HG03139 (cell line): ENCODE results near the gene GSTT2B.
"Not testable (repeated sequence)": the region's sequence is repeated elsewhere in the genome, so short reads cannot be mapped to it uniquely, and the experiment has no call there.

Source experiments
- ATAC-seq: cut with Tn5 transposase; IDR thresholded peaks from one replicate; pipeline ENCODE4 v1.9.1; 2021; ENCODE audit not compliant: unreplicated experiment

GSTT2B gene, protein sequence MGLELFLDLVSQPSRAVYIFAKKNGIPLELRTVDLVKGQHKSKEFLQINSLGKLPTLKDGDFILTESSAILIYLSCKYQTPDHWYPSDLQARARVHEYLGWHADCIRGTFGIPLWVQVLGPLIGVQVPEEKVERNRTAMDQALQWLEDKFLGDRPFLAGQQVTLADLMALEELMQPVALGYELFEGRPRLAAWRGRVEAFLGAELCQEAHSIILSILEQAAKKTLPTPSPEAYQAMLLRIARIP

DNA sequence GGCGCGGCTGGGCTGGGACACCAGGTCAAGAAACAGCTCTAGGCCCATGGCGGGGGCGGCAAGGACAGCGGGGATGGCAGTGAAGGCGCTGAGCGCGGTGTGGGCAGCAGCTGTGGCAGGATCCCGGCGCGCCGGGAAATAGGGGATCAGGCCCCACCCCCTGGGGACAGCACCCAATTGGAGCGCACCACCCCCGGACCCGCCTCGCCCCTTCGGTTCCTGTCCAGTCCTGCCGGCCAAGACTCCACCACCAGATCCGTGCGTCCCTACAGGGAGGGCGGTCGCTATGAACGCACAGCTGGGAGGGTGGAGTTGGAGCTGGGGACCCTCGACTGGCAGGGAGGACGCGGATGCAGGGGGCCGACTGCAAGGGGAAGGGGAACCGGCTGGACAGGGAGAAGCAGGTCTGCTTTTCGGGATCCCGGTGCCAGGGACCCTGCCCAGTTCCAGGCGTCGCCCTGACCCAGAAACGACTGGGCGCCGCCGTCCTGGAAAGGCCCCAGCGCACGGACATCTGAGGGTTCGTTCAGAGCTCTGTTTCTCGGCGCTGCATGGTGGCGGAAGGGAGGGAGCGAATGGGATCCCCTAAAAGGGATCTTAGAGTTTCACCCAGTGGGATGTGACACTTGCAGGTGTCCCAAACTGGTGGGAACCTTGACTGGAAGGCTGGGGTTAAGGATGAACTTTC is at the start of gene GSTT2B:
Gene GSTT2B (minus strand): TSS at position 112 of the 688 bp plus-strand sequence. CDS start 64 bp downstream, at position 48.
- ATAC-seq, result not testable (repeated sequence)

DNA sequence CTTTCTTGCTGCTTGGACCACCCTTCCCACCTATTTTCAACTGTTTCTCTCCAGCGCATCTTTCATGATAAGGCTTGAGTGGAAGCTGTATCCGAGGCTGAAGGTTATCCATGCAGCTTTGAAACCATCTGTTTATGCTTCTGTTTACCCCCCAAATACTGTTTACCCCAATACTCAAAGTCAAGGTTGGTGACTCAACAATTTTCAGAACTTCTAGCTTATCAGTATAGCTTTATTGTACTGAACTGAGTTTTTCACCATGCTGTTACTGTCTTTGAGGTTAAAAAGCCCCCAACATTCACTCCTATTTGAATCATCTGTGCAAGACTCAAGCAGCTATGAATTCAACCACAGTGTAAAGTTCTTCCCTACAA is 49.0 kb upstream of the GSTT2B start:
- no peak for ATAC-seq

DNA sequence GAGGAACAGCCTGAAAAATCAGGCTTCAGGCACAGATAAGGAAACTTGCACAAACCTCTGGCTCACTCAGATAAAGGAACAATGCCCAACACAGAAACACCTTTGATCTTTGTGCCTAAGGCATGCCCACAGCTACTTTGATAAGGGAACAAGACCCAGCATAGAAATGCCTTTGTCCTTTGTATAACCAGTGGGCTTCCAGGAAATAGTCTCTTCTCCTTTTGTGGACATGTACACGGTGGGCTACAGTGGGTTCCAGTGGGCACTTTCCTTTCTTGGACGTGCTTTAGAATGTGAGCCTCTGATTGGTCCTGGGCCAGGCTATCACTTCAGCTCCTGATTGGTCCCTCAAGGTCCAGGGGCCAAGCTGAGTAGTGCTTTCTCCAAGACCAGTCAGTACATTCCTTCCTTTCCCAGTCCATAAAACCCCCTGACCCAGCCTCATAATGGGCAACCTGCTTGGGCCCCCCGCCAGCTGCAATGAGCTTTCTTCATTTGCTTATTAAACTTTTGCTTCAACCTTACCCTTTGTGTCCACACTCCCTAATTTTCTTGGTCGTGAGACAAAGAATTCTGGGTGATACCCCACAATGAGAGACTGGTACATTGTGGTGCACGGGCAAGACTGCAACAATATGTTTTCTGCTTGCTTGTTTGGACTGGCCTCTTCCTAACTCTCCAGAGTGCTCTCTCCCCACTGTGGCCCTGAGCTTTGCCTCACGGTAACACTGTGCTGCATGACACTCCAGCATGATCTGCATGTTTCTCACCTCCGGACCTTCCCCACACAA is 48.4 kb upstream of the GSTT2B start:
- ATAC-seq, result no peak

DNA sequence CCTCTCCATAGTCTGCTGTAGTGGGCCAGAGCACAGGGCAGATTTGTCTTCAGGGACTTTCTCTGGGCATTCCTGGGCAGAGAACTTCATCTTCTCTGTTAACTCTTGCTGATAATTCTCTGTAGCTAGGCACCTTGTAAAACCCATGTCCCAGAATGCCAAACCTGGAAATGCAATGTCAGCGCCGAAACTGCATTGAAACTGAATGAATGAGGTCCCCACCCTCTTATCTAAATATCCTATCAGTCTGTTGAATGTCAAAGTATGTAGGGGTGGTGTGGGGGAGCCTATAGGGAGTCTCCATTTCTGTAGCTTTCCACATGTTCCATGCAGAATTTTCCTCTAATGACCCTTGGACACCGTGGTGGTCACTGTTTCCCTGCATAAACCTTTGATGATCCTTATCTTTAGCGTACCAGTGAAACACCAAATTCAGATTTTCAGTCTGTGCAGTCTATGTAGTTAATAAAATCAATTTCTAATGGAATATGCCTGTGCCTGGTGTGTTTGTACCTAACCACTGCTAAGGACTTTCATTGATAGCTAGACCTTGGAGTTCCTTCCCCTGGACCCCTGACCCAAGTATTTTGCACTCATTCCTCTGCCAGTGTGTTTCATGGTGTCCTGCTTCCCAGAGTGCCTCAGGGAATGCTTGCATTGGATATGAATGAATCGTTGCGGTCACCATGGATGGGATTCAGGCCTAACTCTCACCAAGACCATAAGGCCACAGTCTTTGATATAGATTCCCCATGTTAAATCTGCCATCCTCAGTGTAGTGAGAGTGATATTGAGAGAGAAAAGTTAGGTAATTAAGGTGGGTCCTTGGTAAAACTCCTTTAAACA is 47.6 kb upstream of the GSTT2B start:
- ATAC-seq, result no peak

DNA sequence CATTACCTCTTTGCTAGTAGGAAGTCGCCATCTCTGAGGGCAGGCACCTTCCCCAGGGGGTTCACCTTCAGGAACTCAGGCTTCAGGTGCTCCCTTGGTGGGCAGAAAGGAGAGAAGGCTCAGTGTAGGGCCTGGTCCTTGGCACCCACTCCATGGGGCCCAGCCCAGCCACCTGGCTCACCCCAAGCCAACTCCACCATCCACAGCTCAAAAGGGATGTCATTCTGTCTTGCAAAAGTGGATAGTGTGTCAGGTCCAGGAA is 47.0 kb upstream of the GSTT2B start:
- ATAC-seq, result no peak

DNA sequence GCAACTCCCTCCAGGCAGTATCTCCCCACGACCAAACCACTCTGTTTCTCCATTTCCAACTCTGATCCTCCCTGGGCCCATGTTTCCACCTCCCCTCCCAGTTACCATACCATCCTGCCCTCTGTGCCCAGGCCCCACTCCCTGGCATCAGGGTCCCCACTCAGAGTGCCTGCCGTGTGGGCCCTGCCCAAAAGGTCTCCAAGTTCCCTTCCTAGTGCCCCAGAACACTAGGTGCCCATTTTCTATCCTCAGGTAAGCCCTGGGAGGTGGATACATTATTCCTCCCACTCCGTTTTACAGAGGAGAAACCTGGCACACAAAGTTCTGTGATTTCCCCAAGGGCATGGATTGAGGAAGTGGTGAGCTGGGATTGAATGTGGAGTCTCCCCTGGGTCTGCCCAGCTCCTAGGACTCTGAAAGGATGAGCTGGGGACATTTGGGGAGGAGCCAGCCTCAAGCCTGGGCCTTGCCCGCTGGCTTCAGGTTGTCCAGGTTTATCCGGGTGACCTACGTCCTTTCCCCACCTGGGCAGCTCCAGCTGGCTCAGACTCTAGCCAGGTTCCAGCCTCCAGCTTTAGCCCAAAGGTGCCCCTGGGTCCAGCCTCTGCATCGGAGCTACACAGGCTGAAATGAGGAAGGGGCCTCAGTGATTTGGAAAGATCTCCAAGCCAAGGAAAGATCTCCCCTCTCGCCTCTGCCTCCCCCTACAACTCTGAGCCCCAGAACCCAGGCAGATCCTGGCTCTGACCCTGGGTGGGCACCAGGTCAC is 46.4 kb upstream of the GSTT2B start:
- no peak for ATAC-seq

DNA sequence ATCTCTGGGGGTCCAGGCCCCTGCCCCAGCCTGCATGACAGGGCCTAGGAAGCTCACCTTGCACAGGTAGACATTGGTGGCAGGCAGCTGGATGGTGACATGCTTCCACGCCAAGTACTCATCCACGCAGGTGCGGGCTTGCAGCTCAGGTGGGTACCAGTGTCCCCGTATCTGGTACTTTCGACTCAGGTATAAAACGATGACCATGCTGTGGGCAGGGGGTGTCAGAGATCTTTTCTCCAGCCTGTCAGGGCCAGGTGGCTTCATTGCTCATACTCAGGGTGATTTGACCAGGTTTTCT is 45.9 kb upstream of the GSTT2B start:
- ATAC-seq, result no peak

DNA sequence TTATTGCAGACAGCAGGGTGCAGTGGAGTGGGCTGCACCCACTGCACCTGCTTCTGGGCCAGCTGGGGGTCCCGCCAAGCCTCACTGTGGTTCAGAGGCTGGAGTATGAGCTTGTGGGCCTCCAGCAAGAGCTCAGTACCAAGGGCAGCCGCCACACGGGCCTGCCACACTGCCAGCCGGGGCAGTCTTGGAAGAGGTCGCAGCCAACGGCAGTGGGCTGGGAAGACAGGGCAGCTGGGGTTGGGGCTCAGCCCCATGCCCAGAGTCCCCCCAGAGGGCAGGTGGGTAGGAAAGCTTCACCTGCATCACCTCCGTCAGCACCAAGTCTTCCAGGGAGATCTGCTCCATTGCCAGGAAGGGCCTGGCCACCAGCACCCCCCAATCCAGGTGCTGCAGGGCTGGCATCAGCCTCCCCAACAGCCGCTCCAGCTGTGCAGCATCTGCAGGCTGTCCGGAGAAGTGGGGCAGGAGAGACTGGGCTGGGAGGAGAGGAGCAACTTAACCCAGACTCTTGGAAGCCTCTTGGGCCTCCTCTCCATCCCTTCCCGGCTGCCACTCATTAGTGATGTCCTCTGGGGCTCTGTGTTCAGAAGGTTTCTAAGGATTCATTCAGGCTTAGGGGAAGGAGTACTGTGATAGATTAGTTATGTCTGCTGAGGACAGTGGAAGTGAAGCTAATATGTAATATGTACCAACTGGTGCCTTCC is 45.4 kb upstream of the GSTT2B start:
- ATAC-seq, result no peak

DNA sequence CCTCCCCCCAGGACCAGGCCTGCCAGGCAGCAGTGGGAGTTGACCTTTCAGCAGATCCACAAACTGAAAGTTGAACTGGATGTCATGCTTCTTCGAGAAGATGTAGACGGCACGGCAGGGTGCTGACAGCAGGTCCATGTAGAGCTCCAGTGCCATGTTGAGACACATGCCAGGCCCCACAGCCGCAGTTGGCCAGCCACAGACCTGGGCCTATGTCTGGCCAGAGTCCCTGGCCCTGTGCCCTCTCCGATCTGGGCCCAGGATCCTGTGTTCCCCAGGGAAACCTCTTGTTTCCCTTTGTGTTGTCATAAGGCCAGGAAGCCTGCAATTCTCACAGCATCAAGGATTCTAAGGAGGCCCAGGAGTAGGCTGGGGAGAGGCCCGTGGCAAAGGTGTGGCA is 44.2 kb upstream of the GSTT2B start, which contains the start of gene GSTT4:
Gene GSTT4 (minus strand): TSS at position 253 of the 400 bp plus-strand sequence. CDS start 97 bp downstream, at position 156.
- ATAC-seq, result no peak

DNA sequence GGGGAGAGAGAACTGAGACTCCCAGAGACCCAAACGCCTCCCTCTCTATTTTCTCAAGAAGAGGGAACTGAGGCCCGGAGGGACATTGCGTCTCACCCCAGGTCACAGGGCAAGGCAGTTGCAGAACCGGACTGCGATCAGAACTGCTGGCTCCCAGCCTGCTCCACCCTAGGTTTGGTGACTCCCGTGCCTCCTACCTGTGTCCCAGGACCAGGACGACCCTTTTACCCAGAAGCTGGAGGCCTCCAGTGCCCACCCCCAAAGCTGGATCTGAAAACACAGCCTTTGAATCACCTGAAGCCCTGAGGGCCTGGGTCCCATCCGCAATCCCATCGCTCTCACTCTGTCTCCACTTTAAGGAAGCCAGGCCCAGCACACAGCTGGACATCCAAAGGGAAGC is 42.9 kb upstream of the GSTT2B start:
- ATAC-seq, result no peak

DNA sequence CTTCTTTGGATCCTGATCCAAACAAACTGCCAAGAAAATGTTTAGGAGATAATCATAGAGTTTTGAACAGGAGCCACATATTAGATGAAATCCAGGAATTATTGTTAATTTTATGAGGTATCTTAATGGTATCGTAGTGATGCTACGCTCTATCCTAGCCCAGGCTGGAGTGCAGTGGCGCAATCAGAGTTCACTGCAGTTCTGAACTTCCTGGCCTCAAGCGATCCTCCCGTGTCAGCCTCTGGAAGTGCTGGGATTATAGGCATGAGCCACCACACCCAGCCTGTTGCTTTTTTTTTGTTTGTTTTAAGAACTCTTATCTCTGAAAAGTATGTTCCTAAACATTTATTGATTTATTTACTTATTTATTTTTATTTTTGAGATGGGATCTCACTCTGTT is 41.9 kb upstream of the GSTT2B start:
- ATAC-seq, result no peak

DNA sequence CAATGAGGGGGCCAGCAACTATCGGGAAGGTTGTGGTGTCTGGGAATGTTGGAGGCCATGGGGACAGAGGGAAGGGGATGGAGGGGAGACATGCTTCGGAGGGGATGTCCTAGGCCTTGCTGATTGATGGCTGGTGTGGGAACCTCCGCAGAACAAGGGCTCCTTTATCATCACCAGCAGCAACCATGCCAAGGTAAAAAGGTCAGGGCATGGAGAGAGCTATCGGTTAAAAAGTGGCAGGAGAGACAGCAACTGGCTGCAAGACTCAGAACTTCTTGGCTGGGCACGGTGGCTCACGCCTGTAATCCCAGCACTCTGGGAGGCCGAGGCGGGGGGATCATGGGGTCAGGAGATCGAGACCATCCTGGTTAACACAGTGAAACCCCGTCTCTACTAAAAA is 41.3 kb upstream of the GSTT2B start:
- no peak for ATAC-seq

DNA sequence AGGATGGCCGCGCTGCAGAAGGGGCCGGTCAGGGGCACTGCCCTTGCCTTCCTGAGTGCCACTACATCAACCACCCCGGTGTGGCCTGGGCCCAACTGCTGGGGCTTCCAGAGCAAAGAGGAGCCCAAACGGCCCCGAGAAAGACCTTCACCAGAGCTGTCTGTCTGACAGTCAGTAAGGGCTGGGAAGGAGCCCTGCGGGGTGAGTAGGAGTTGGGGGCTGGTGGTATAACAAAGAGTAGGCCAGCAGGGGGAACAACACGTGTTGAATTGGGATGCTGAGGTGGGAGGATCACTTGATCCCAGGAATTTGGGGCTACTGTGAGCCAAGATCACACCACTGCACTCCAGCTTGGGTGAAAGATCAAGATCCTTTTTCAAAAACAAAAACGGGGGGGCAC is 40.3 kb upstream of the GSTT2B start:
- ATAC-seq, result no peak

DNA sequence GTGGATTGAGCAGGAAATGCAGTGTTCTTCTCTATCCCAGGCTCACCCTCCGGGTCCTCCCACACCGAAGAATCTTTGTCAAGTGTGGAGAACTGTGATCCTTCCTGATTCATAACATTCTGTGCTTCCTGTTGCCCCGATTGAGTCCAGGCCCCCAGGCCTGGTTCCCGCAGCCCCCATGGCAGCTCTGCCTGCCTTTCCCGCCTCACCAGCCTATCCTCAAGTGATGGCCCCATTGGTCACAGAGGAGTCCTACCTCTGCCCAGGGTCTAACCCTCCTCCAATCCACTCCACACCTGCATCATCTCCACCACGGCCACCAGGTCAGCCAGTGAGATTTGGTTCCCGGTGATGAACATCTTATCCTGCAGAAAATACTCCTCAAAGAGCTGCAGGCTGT is 38.8 kb upstream of the GSTT2B start:
- not testable (repeated sequence) for ATAC-seq

DNA sequence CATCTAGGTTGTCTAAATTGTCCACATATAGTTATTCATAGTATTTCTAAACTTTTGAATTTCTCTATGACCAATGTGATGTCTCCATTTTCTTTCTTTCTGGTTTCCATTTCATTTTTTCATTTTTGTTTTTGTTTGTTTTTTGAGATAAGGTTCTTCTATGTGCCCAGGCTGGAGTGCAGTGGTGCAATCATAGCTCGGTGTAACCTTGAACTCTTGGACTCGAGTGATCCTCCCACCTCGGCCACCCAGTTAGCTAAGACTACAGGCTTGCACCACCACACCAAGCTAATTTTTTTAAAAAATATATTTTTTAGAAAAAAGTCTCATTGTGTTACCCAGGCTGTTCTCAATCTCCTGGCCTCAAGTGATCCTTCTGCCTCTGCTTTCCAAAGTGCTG is 36.1 kb upstream of the GSTT2B start:
- no peak for ATAC-seq

DNA sequence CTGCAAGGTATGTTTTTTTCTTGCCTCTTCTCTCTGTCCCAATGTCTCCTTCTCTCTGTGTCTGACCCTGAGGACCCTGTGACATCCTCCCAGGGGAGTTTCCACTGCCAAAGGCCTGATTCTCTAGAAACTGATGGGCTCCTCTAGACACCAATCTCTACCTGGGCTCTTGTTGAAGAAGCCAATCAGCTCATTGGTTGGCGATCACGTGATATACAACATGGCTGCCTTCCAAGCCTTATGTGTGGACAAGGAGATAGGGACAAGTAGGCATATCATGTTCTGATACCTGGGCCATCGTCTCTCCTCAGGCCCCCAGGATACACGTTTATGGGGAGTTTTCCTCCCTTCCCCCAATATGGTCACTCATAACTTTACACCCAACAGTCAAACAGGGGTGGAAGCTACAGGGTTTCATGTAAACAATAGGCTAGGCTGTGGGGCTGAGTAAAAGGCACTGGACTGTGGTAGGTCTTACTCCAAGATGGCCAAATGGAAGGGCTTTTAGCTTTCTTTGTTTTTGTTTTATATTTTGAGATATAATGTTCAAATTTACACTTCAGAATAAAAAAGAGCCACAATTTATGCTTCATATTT is 32.7 kb upstream of the GSTT2B start:
- not testable (repeated sequence) for ATAC-seq

DNA sequence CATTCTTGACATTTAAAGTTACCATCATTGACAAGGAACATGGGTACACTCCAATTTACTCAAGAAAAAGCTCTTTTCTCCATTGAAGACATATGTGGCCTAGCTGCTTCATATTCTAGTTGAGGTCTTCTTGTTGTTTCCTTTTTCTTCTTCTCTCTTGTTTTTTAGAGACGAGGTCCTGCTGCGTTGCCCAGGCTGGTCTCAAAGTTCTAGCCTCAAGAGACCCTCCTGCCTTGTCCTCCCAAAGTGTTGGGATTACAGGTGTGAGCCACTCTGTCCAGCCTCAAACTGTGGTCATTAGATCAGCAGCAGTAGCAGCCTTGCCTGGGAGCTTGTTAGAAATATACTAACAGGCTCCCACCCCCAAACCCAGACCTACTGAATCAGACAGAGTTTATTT is 32.1 kb upstream of the GSTT2B start:
- ATAC-seq, result not testable (repeated sequence)

DNA sequence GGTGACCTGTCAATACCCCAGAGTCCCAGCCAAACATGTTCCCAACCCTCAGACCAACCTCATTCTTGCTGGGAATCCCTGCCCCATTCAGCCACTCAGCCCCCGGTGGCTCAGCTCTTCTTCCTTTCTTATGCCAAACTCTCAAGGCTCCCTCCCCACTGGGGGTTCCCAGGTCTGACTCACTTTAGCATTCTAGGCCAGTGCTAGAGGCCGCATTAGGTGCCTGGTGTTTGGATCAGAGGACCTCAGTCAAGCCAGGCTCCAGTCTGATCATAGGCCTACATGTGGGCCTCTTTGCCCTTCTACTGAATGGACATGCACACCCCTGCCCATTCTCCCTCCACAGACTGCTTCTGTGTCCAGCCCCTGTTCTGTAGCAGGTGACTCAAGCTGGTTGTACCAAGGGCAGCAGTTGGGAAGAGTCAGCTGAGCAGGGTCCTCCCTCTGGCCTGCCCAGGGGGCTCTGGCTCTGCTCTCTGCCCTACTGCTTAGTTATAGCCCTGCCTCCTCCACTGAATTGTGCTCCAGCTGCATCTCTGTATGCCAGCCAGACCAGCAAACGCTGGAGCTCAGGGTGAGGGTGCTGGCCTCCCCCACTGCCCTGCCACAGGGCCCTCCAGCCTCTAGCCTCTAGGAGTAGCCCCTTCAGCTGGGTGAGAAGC is 28.7 kb upstream of the GSTT2B start:
- ATAC-seq, result not testable (repeated sequence)

DNA sequence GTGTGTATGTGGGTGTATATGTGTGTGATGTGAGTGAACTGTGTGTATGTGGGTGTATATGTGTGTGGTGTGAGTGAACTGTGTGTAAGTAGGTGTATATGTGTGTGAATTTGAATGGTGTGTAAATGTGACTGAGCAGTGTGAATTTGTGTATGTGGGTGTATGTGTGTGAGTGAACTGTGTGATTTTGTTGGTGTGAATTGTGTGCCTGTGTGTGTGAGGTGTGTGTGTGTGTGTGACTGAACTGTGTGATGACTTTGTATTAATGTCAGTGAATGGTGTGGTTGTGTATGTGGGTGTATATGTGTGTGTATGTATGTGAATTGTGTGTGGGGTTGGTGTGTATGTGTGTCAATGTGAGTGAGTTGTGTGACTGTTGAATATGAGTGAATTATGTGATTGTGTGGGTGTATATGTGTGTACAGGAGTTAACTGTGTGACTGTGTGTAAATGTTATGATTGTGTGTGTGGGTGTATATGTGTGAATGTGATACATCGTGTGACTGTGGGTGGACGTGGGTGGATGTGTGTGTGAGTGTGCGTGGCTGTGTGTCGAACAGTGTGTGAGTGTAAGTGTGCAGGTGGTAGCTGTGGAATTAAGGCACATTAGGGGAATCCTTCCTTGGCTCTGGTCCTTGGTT is 25.7 kb upstream of the GSTT2B start:
- ATAC-seq, result not testable (repeated sequence)
